ENCODE measurements around the gene PTEN.
"Not testable (repeated sequence)": the region's sequence is repeated elsewhere in the genome, so short reads cannot be mapped to it uniquely, and the experiment has no call there.

The PTEN gene

GRCh38 chr10:87845624-87845998, 17.8 kb upstream of the PTEN start:
- no peak for DNase-seq (ENCODE audit: low spot score)

GRCh38 chr10:87846023-87846422, 17.4 kb upstream of the PTEN start:
- no peak for DNase-seq (ENCODE audit: low spot score)

DNA sequence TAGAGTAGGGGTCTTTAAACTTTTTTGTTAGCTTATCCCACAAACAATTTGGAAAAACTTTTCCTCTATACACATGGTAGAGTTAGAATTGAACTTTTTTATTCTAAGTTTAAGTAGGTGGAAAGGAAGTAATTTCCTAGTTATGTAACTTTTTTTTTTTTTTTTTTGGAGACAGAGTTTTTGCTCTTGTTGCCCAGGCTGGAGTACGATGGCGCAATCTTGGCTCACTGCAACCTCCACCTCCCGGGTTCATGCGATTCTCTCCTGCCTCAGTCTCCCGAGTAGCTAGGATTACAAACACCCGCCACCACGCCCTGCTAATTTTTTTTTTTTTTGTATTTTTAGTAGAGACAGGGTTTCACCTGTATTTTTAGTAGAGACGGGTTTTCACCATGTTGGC, 16.7 kb upstream of the PTEN start:
- DNase-seq (ENCODE audit: low spot score), result not testable (repeated sequence)

- no peak for DNase-seq (ENCODE audit: low spot score)
These were observed 15.9 kb upstream of the PTEN start for GRCh38 chr10:87847550-87847949.

DNA sequence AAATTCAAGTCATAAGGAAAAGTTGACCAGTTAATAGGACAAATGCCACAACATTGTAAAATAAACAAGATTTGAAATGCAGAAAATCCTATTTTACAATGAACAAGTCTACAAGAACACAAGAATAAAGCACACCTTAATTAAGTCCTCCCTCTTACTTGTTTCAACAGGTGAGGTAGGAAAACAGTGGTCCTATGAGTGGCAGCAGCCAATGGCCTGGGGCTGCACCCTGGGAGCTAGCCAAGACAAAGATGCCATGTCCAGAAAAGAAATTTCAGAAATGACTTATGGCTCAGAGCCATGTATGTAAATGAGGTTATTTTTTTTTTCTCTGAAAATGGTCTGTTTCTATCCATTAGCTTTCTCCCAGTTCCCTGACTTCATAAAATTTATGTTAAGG, 14.4 kb upstream of the PTEN start:
- no peak for DNase-seq (ENCODE audit: low spot score)

GRCh38 chr10:87850742-87851205, 12.7 kb upstream of the PTEN start:
- DNase-seq (ENCODE audit: low spot score), result no peak

DNA sequence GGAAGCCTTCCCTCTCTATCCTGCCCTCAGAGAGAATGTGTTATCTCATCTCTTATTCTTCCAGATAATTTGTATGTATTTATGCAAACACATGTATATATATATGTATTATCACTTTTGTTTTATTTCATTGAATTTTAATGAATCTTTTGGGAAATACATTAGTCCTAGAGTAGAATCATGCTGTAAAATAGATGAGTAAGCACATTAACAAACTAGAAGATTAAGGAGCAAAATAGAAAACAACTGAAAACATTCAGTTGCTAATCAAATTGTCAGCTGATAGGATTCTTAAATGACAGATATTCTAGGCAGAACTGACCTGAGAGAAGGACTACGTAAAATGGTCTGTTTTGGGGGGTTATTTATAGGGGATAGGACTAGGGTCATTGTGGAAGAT, 11.3 kb upstream of the PTEN start:
- no peak for DNase-seq (ENCODE audit: low spot score)

DNA sequence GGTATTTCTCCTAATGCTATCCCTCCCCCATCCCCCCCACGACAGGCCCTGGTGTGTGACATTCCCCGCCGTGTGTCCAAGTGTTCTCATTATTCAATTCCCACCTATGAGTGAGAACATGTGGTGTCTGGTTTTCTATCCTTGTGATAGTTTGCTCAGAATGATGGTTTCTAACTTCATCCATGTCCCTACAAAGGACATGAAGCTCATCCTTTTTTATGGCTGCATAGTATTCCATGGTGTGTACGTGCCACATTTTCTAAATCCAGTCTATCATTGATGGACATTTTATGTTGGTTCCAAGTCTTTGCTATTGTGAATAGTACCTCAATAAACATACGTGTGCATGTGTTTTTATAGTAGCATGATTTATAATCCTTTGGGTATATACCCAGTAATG, 8.2 kb upstream of the PTEN start:
- DNase-seq (ENCODE audit: low spot score), result not testable (repeated sequence)

GRCh38 chr10:87855665-87856064, 7.8 kb upstream of the PTEN start:
- not testable (repeated sequence) for DNase-seq (ENCODE audit: low spot score)

DNA sequence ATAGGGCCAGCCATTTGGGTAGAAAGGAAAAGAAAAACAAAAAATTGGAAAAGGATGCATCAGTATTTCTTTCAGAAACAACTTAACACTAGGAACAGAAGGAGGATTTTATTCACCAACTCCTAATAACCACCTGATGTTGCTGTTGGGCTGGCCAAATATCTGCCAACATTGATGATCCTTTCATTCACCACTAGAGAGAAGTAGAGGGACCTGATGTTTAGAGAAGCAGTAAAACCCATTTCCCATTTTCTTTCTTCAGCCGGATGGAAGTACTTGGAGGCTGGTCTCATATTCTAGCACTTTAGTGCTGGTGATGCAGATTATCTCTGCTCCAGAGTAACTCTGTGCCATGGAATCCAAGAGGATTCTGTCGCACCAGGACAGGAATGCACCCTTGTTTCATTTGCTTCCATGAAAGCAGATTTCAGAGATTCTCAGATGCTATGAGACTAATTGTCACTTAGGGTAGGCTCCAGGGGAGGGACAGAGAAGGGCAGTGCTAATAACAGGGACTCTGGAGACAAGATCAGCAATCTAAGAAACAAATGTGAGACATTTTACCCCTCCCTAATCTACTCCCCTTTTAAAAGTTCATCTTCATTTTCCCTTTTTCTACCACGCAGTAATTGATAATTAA, 3.1 kb upstream of the PTEN start:
- DNase-seq (ENCODE audit: low spot score), result peak; percentile 40

DNA sequence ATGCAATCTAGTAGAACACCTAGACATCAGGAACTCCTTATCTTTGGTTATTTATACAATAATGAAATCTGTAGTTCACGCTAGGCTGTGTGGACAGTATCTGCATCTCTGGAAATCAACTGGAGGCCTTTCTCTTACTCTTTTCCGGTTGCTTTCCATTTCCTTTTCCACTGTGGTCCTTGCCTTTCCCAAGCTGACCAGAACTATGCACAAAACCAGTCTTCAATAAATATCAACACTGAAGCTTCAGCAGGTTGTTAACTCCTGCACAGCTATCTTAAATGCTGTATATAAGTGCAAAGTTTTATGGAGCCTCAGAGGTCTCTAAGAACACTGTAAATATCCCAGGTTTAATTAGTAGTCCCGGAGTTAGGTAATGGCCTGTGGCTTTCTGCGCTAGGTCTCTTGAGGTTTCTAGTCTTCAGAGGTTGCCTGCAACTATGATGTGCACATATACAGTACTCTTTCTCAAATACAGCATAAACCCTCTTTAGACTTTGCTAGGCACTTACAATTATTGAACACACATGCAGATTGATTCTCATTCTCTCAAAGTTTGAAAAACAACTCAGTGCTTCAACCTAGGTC, 2.5 kb upstream of the PTEN start:
- DNase-seq (ENCODE audit: low spot score), result no peak

- peak; percentile 73 for DNase-seq (ENCODE audit: low spot score)
These were observed 1.9 kb upstream of the PTEN start for GRCh38 chr10:87861566-87861952.

- DNase-seq (ENCODE audit: low spot score), result peak; percentile 81
These were observed 1.3 kb upstream of the PTEN start for GRCh38 chr10:87861953-87862678.

DNA sequence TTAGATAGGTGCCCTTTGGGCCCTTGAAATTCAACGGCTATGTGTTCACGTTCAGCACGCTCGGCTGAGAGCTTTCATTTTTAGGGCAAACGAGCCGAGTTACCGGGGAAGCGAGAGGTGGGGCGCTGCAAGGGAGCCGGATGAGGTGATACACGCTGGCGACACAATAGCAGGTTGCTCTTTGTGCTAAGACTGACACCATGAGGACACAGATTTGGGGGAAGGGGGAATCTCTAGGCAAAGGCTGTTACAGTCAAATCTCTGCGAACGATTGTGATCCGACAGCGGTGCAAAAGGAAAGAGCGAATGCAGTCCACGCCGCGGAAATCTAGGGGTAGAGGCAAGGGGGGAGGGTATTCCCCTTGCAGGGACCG, 759 bp upstream of the PTEN start:
- no peak for DNase-seq (ENCODE audit: low spot score)

DNA sequence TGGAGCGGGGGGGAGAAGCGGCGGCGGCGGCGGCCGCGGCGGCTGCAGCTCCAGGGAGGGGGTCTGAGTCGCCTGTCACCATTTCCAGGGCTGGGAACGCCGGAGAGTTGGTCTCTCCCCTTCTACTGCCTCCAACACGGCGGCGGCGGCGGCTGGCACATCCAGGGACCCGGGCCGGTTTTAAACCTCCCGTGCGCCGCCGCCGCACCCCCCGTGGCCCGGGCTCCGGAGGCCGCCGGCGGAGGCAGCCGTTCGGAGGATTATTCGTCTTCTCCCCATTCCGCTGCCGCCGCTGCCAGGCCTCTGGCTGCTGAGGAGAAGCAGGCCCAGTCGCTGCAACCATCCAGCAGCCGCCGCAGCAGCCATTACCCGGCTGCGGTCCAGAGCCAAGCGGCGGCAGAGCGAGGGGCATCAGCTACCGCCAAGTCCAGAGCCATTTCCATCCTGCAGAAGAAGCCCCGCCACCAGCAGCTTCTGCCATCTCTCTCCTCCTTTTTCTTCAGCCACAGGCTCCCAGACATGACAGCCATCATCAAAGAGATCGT, 598 bp downstream of the PTEN start:
- not testable (repeated sequence) for DNase-seq (ENCODE audit: low spot score)

DNA sequence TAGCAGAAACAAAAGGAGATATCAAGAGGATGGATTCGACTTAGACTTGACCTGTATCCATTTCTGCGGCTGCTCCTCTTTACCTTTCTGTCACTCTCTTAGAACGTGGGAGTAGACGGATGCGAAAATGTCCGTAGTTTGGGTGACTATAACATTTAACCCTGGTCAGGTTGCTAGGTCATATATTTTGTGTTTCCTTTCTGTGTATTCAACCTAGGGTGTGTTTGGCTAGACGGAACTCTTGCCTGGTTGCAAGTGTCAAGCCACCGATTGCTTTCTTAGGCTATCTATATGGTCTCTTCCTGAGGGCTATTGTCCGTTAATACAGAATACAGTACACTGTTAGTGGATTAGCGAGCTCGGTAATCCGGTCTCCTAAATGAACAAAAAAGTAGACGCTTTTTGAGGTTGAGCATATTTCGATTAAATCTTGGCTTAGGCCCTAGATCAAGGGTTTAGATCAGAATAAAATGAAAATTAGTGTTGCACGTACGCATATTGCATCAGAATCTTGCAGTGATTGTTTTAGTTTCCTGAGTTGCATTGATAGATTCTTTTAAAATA, 1.2 kb downstream of the PTEN start:
- DNase-seq (ENCODE audit: low spot score), result no peak

DNA sequence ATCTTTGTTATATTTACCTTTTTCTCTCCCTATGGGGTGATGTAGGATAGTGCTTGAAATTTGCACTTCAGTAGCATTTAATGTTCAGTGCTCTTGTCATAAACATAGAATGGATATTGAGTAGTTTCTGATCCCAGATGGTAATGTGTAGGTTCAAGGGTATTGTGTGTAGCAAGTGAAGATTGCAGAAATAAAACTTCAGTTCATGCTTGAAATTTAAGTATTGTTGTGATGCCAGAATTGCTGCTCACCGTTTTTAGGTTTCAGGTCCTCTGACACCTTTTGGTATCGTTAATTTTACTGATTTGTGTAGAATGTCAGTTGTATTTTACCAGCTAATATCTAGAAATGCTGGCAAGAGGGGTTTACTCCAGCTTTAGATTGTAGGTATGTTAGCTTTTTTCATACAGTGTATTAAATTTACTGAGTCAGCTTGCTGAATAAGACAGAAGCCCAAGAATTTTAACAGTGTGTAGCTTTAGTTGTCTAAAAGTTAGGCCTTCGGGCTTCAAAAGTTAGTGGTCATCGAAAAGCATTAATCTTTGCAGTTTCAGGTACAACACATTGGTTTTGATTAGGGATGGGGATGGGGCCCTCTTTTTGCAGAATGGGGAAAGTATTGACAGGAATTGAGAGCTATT, 1.9 kb downstream of the PTEN start:
- no peak for DNase-seq (ENCODE audit: low spot score)

GRCh38 chr10:87866412-87866974, 3.1 kb downstream of the PTEN start:
- DNase-seq (ENCODE audit: low spot score), result no peak

GRCh38 chr10:87867453-87867852, 4.0 kb downstream of the PTEN start:
- DNase-seq (ENCODE audit: low spot score), result no peak

- no peak for DNase-seq (ENCODE audit: low spot score)
These were observed 4.9 kb downstream of the PTEN start for GRCh38 chr10:87868277-87868676.

DNA sequence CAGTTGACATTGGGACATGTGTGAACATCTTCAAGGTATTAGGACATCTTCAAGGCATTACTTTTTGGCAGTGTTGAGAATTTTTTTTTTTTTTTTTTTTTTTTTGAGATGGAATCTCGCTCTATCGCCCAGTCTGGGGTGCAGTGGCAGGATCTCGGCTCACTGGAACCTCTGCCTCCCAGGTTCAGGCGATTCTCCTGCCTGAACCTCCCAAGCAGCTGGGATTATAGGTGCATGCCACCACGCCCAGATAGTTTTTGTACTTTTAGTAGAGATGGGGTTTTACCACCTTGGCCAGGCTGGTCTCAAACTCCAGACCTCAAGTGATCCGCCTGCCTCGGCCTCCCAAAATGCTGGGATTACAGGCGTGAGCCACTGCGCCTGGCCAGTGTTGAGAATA, 5.7 kb downstream of the PTEN start:
- DNase-seq (ENCODE audit: low spot score), result not testable (repeated sequence)
